ENCODE results near the gene CIITA. TPM values are rescaled to one million over a fixed set of nuclear protein-coding genes. Genes with fewer than 3 reads are reported as not detected.

The CIITA gene
- total RNA-seq, 1 experiment from 2014 or later: 22.4 TPM

DNA sequence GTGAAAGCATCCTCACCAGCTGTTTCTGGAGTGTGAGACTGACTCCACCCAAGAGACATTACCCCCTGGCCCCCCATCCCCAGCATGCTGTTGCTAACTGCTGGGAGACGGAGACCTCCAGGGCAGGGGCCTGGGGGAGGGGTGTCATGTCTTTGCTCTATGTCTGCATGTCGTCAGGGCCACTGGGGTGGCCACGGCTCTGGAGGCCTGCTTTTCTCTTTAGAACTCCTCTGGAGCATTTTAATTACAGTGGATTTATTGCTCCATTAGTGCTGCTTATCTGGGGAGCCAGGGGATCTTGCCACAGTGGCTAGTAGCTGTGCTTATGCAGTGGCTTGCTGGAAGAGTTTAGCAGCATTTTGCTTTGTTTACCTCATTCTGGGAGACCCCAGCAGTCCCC is 99.6 kb downstream of the CIITA start:
- CTCF ChIA-PET: no interaction called here
- BruUV-seq (replicated peaks): no TSS peak
- peaks cover 11% of the 10 kb centered on the region for H3K4me1 Mint-ChIP-seq (ENCODE audit: low read depth, unreplicated experiment)
- no peak overlapping the region for H3K27ac Mint-ChIP-seq (ENCODE audit: unreplicated experiment)
- H3K4me3 Mint-ChIP-seq (ENCODE audit: low read depth, unreplicated experiment): no peak overlapping the region
- DNase-seq: no peak
- peaks cover 4% of the 10 kb centered on the region for H3K36me3 Mint-ChIP-seq (ENCODE audit: insufficient read depth, unreplicated experiment)
- intact Hi-C loops (cut with micrococcal nuclease; ENCODE audit: unreplicated experiment): no loop called here
- H3K9me3 Mint-ChIP-seq (ENCODE audit: low read depth, unreplicated experiment): no peaks in the 10 kb centered on the region
- TF ChIP-seq, protein P1, sequence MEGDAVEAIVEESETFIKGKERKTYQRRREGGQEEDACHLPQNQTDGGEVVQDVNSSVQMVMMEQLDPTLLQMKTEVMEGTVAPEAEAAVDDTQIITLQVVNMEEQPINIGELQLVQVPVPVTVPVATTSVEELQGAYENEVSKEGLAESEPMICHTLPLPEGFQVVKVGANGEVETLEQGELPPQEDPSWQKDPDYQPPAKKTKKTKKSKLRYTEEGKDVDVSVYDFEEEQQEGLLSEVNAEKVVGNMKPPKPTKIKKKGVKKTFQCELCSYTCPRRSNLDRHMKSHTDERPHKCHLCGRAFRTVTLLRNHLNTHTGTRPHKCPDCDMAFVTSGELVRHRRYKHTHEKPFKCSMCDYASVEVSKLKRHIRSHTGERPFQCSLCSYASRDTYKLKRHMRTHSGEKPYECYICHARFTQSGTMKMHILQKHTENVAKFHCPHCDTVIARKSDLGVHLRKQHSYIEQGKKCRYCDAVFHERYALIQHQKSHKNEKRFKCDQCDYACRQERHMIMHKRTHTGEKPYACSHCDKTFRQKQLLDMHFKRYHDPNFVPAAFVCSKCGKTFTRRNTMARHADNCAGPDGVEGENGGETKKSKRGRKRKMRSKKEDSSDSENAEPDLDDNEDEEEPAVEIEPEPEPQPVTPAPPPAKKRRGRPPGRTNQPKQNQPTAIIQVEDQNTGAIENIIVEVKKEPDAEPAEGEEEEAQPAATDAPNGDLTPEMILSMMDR (IDR thresholded peaks at IDR 0.05; ENCODE audit: unreplicated experiment): no peak
- H3K27me3 Mint-ChIP-seq (ENCODE audit: unreplicated experiment): no peaks in the 10 kb centered on the region

DNA sequence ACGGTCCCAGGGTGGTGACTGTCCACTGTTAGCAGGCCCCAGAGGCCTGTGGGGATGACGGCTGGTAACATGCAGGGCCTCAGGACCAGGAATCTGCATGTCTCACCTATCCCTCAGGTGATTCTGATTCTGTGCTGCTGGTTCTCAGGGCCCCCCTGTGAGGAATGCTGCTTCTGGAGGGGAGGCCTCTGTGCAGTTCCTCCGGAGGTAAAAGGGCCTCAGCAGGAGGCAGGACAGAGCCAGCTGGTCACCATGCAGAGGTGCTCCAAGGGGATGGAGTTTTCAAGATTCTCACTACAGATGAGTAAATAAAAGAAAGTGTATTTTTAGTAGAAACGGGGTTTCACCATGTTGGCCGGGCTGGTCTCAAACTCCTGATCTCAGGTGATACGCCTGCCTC is 101.1 kb downstream of the CIITA start:
- H3K9me3 Mint-ChIP-seq (ENCODE audit: low read depth, unreplicated experiment): no peaks in the 10 kb centered on the region
- H3K27ac Mint-ChIP-seq (ENCODE audit: unreplicated experiment): no peak overlapping the region
- no peak for DNase-seq
- TF ChIP-seq, protein P1 (IDR thresholded peaks at IDR 0.05; ENCODE audit: unreplicated experiment): no peak
- CTCF ChIA-PET: no interaction called here
- no peaks in the 10 kb centered on the region for H3K27me3 Mint-ChIP-seq (ENCODE audit: unreplicated experiment)
- H3K4me1 Mint-ChIP-seq (ENCODE audit: low read depth, unreplicated experiment): peaks cover 5% of the 10 kb centered on the region
- intact Hi-C loops (cut with micrococcal nuclease; ENCODE audit: unreplicated experiment): no loop called here
- no peak overlapping the region for H3K4me3 Mint-ChIP-seq (ENCODE audit: low read depth, unreplicated experiment)
- no TSS peak for BruUV-seq (replicated peaks)
- peaks cover 4% of the 10 kb centered on the region for H3K36me3 Mint-ChIP-seq (ENCODE audit: insufficient read depth, unreplicated experiment)

DNA sequence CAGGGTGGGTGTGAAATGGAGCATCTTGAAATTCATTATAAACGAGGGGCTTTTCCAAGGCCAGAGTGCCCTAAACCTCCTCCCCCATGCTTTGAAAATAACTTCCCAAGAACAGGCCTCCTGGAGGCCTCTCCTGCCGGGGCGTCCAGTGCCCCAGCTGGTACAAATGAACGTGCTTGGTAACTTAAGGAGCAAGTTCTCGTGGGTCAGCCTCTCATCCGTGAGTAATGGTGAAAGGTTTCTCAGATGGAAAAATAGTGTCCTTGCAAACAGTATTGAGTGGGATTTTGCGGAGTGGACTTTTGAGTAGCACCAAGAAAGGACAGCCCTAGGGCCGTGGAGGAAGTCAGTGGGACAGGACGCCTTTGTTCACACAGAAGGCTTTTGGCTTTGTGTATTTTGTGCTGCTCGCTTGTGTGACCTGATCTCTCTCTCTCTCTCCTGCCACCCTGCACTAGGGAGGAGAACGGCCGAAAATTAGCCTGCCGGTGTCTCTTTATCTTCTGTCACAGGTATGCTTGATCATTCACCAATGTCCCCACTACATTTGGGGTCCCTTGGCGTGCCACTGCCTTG is 102.0 kb downstream of the CIITA start:
- Mint-ChIP-seq H3K9me3 (ENCODE audit: low read depth, unreplicated experiment) (no peaks in the 10 kb centered on the region), H3K4me1 (ENCODE audit: low read depth, unreplicated experiment) (peaks cover 13% of the 10 kb centered on the region)

DNA sequence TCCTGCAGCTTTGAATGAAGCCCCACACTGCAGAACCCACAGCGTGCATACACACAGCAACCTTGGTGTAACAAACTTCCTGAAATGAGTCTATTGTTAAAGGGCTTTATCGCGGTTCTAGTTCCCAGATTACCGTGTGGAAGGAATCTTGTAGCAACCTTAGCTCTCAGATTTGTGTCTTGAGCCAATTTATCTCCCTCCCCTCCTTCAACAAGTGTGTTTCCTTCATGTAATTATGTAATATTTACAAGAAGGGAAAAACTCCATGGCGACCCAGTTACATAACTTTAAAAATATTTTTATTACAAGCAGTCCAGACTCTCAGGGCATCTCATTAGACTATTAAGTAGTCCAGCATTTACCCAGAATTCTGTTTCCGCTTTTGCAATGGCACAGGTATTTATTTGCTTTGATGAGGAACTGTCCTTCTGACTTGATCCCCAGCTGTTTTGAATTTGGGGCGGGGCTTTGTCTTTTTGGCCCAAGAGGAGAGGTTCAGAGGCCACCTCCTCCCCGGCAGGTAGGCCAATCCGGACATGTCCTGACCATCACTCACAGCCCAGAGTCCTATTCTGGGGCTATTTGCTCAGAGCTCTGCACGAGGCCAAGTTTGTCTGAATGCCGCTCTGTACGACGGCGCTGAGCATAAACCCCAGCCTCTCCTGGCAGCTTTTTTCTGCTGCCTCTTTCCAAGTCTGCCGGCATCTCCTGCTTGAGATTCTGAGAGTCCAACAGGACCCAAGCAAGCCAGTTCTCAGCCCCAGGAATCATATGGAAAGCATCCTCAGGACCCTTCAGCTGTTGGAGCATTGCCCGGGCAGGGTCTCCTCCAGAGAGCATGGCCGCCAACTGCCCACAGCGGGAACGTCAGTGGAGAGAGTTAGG is 103.0 kb downstream of the CIITA start:
- Mint-ChIP-seq H3K27ac (ENCODE audit: unreplicated experiment) (no peak overlapping the region), H3K9me3 (ENCODE audit: low read depth, unreplicated experiment) (no peaks in the 10 kb centered on the region), H3K4me3 (ENCODE audit: low read depth, unreplicated experiment) (no peak overlapping the region), H3K4me1 (ENCODE audit: low read depth, unreplicated experiment) (peaks cover 21% of the 10 kb centered on the region), H3K27me3 (ENCODE audit: unreplicated experiment) (no peaks in the 10 kb centered on the region), H3K36me3 (ENCODE audit: insufficient read depth, unreplicated experiment) (peaks cover 8% of the 10 kb centered on the region)
- no TSS peak for BruUV-seq (replicated peaks)
- CTCF ChIA-PET: no interaction called here
- TF ChIP-seq, protein P1 (IDR thresholded peaks at IDR 0.05; ENCODE audit: unreplicated experiment): no peak
- intact Hi-C loops (cut with micrococcal nuclease; ENCODE audit: unreplicated experiment): no loop called here
- no peak for DNase-seq

More for the DNA sequence above, 102.0 kb downstream of the CIITA start:
- no peak for DNase-seq
- Mint-ChIP-seq H3K4me3 (ENCODE audit: low read depth, unreplicated experiment) (no peak overlapping the region), H3K36me3 (ENCODE audit: insufficient read depth, unreplicated experiment) (peaks cover 8% of the 10 kb centered on the region), H3K27me3 (ENCODE audit: unreplicated experiment) (no peaks in the 10 kb centered on the region), H3K27ac (ENCODE audit: unreplicated experiment) (no peak overlapping the region)
- intact Hi-C loops (cut with micrococcal nuclease; ENCODE audit: unreplicated experiment): no loop called here
- CTCF ChIA-PET: no interaction called here
- BruUV-seq (replicated peaks): no TSS peak
- TF ChIP-seq, protein P1 (IDR thresholded peaks at IDR 0.05; ENCODE audit: unreplicated experiment): no peak

All from Calu3 (cell line).